NCI-H128 (cell line): ENCODE measurements around the gene C11orf52.

Experiments
- DNase-seq: peaks from one replicate; lab custom pipeline; 2025; ENCODE audit not compliant: unreplicated experiment; lab: John Stamatoyannopoulos, UW

Gene C11orf52

GRCh38 chr11:111974446-111974845 lies 55.7 kb downstream of the C11orf52 start:
- DNase-seq, result no peak

DNA sequence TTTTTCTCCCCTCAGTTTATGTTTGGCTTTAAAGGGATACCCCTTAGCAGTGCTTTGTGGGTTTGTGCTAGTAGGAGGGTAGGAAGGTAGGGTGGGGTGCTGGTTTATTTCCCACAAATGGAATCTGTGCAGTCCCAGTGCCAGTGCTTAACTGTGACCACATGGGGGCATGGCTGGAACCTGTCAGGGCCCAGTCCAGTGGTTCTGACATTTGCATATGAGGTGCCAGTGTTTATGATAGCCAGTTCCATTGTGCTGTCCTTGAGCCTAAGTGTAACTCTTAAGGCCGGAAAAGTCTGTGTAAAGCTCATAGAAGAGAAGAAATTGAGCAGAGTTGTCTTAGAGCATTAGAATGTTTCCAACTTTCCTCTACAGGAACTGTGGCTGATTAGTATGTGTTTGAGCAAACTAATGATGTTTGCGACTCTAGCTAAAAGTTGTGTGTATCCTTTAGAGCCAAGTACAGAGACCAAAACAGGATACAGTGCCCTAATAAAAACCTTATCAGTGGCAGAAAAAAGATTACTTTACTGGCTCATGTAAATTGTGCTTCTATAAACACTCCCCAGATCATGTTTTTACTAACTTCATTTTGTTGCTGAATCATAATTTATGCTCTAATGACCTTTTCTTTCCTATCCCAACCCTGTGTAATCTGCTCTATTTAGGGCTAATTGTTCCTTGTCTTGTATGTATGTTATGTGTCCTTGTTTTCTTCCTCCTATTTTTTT lies 56.5 kb downstream of the C11orf52 start:
- DNase-seq, result no peak

DNA sequence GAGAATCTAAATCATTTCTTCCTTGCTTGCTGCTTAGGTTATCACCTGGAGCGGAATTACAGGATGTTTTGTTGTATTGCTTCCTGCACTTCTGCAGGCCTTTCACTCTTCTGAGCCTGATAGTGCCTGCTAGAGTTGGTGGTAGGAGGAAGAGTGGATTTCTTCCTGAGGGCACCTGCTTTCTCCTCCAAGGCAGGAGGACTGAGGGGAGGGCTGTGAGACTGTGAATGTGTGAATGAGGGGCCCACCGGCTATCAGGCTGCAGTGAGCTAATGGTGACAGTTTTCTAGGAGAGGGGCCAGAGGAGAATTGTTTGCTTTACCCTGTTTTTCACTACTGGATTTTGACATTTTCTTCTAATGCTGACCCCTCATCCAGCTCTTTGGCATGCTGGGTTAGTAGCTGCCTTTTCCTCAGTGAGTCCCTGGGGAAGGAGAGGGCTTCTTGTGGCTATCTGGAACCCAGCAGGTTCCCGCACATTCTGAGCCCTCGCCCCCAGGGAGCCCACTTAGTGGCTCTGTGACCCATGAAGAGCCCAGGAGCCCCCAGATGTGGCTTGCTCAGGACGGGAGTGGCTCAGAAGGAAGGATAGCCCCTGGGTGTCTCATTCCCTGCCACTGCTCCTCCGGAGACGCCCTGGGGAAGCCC lies 57.5 kb downstream of the C11orf52 start:
- DNase-seq, result no peak
